B cell (primary cell): ENCODE measurements around the gene PLK2.

Experiments used
- EZH2 ChIP-seq: IDR thresholded peaks from 2 replicates; pipeline ENCODE4 v1.6.1; 2012; ENCODE audit warnings: borderline replicate concordance, low read depth, mild to moderate bottlenecking, moderate library complexity, low read length; ENCODE audit not compliant: insufficient read depth, poor library complexity, severe bottlenecking
- TF ChIP-seq, protein P1 (sequence below): fragments of 200-600 bp; IDR thresholded peaks from one replicate; pipeline ENCODE4 v1.8.0; 2022; ENCODE audit warnings: antibody characterized with exemption, mild to moderate bottlenecking

- TF ChIP-seq, protein P1, sequence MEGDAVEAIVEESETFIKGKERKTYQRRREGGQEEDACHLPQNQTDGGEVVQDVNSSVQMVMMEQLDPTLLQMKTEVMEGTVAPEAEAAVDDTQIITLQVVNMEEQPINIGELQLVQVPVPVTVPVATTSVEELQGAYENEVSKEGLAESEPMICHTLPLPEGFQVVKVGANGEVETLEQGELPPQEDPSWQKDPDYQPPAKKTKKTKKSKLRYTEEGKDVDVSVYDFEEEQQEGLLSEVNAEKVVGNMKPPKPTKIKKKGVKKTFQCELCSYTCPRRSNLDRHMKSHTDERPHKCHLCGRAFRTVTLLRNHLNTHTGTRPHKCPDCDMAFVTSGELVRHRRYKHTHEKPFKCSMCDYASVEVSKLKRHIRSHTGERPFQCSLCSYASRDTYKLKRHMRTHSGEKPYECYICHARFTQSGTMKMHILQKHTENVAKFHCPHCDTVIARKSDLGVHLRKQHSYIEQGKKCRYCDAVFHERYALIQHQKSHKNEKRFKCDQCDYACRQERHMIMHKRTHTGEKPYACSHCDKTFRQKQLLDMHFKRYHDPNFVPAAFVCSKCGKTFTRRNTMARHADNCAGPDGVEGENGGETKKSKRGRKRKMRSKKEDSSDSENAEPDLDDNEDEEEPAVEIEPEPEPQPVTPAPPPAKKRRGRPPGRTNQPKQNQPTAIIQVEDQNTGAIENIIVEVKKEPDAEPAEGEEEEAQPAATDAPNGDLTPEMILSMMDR = no peak
- TF ChIP-seq EZH2 = no peak
Observed at GRCh38 chr5:58484505-58484904, 24.6 kb upstream of the PLK2 start.
